Naive B cell (primary cell): ENCODE measurements around the gene DPY30. TPM values are rescaled to one million over a fixed set of nuclear protein-coding genes. Genes with fewer than 3 reads are reported as not detected.
A peak's percentile ranks its signal among the peaks of the same experiment; 100 is the strongest.

Experiments
- ATAC-seq, 2 donors: fragments of 150-1000 bp; cut with Tn5 transposase; 2 replicates each; pipeline ENCODE4 v1.10.0; 2021; ENCODE audit warnings: low read depth in 2 of 2, mild to moderate bottlenecking in 2 of 2, moderate library complexity in 2 of 2
- DNase-seq: peaks from one replicate; pipeline ENCODE4 v3.0.0; 2022
- H3K27ac Mint-ChIP-seq, 6 donors: one replicate each; pipeline ENCODE4 v1.8.0; 2020 to 2022; ENCODE audit warnings: mild to moderate bottlenecking in 6 of 6, mixed read lengths in 6 of 6, moderate library complexity in 5 of 6, inconsistent platforms in 2 of 6
- H3K27me3 Mint-ChIP-seq, 3 donors: one replicate each; pipeline ENCODE4 v1.8.0; 2021 to 2022; ENCODE audit warnings: mixed read lengths in 3 of 3, mild to moderate bottlenecking in 1 of 3
- H3K36me3 Mint-ChIP-seq, 2 donors: one replicate each; pipeline ENCODE4 v1.8.0; 2020 to 2022; ENCODE audit warnings: mixed read lengths in 2 of 2, inconsistent platforms in 1 of 2, mild to moderate bottlenecking in 1 of 2
- H3K4me1 Mint-ChIP-seq, 3 donors: one replicate each; pipeline ENCODE4 v1.8.0; 2020 to 2022; ENCODE audit warnings: mixed read lengths in 3 of 3, inconsistent platforms in 1 of 3, mild to moderate bottlenecking in 1 of 3, moderate library complexity in 1 of 3
- H3K4me3 Mint-ChIP-seq, 8 donors: one replicate each; pipeline ENCODE4 v1.8.0; 2020 to 2022; ENCODE audit warnings: mild to moderate bottlenecking in 8 of 8, mixed read lengths in 8 of 8, moderate library complexity in 8 of 8, inconsistent platforms in 2 of 8
- H3K9me3 Mint-ChIP-seq, 7 donors: one replicate each; pipeline ENCODE4 v1.8.0; 2020 to 2022; ENCODE audit warnings: mixed read lengths in 7 of 7, mild to moderate bottlenecking in 5 of 7, inconsistent platforms in 2 of 7, moderate library complexity in 1 of 7
- polyA plus RNA-seq, 6 donors: library from polyadenylated mRNA; unstranded; fragments of 300-500 nt; fragmentation: Illumina TruSeq; gene quantifications; one replicate each; pipeline ENCODE4 v1.2.3, GENCODE V29; 2021; ENCODE audit warnings: low read depth in 6 of 6

The DPY30 gene
- polyA plus RNA-seq, 6 donors from 2014 or later = 129 to 189 (median 169) TPM

DNA sequence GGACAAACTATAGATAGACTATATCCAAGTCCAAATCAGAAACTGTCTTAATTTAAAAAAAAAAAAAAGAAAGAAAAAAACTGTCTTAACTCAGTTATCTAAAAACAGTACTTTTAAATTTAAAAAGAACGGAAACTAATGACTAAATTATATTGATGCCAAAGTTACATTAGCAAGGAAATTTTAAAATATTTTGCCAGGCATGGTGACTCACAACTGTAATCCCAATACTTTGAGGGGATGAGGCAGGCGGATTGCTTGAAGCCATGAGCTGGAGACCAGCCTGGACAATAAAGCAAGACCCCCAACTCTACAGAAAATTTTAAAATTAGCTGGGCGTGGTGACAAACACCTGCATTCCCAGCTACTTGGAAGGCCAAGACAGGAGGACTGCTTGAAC lies 59.6 kb downstream of the DPY30 start:
- Mint-ChIP-seq H3K9me3 (peaks cover 0 to 1% (median 0%) of the 10 kb centered on the region in 7 donors), H3K27ac (peak overlapping the region in 1 of 6 donors; percentile 77), H3K36me3 (peaks cover 0 to 7% of the 10 kb centered on the region in 2 donors), H3K4me3 (no peak overlapping the region), H3K4me1 (peaks cover 34 to 49% (median 39%) of the 10 kb centered on the region in 3 donors), H3K27me3 (no peaks in the 10 kb centered on the region)
- DNase-seq (no peak), ATAC-seq (no peak)

DNA sequence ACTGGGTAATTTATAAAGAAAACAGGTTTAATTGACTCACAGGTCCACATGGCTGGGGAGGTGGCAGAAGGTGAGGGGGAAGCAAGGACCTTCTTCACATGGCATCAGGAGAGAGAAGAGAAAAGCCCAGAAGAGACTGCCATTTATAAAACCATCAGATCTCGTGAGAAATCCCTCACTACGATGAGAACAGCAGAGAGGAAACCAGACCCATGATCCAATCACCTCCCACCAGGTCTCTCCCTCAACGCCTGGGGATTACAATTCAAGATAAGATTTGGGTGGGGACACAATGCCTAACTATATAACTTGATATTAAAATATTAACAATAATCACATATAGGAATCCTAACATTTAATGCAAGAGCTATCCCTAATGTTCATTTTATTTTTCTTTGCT lies 60.6 kb downstream of the DPY30 start:
- peaks cover 0 to 1% (median 0%) of the 10 kb centered on the region in 7 donors for H3K9me3 Mint-ChIP-seq
- H3K4me3 Mint-ChIP-seq = peak overlapping the region in 1 of 8 donors; percentile 78
- H3K4me1 Mint-ChIP-seq = peaks cover 34 to 54% (median 41%) of the 10 kb centered on the region in 3 donors
- no peak for ATAC-seq
- DNase-seq = no peak
- H3K27ac Mint-ChIP-seq = peak overlapping the region in 5 of 6 donors; percentile 29 to 92 (median 79)
- H3K36me3 Mint-ChIP-seq = peaks cover 0 to 5% of the 10 kb centered on the region in 2 donors
- no peaks in the 10 kb centered on the region for H3K27me3 Mint-ChIP-seq

DNA sequence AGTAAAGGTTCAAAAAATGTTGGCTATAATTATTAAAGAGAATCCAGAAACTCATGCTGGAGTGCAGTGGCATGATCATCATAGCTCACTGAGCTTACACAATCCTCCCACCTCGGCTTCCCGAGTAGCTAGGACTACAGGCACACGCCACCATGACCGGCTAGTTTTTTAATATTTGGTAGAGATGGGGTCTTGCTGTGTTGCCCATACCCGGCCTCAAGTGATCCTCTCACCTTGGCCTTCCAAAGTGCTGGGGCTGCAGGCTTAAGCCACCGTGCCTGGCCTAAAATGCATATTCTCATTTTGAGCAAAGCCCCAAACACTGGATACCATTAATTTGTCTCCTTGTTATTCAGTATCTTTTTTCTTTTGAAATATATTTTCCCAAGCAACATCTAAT lies 61.2 kb downstream of the DPY30 start:
- peaks cover 37 to 57% (median 41%) of the 10 kb centered on the region in 3 donors for H3K4me1 Mint-ChIP-seq
- no peaks in the 10 kb centered on the region for H3K27me3 Mint-ChIP-seq
- no peaks in the 10 kb centered on the region for H3K36me3 Mint-ChIP-seq
- H3K4me3 Mint-ChIP-seq = peak overlapping the region in 1 of 8 donors; percentile 51
- H3K27ac Mint-ChIP-seq = peak overlapping the region in 1 of 6 donors; percentile 35
- ATAC-seq (no peak), DNase-seq (no peak)
- no peaks in the 10 kb centered on the region for H3K9me3 Mint-ChIP-seq

Other genes starting within 250 kb of the DPY30 start
- 10 to 100 TPM; 45.8 to 85.6 (median 53.1) TPM for gene MEMO1, start 28.8 kb downstream of the DPY30 start, polyA plus RNA-seq
- 10 to 100 TPM; 15.6 to 19.5 (median 16.4) TPM for gene SPAST, start 23.8 kb upstream of the DPY30 start, polyA plus RNA-seq
- gene SLC30A6, start 126.1 kb upstream of the DPY30 start, polyA plus RNA-seq = 10 to 100 TPM in 3 of 6 donors, 1 to 10 TPM in 2, under 1 TPM in 1; 0.24 to 18.2 (median 9.9) TPM
- gene NLRC4, start 225.1 kb upstream of the DPY30 start, polyA plus RNA-seq = 1 to 10 TPM in 2 of 6 donors, under 1 TPM in 3, not detected in 1; 0.41 to 1.7 (median 0.95) TPM
- gene YIPF4, start 238.1 kb upstream of the DPY30 start, polyA plus RNA-seq = 10 to 100 TPM; 12.8 to 18.0 (median 15.9) TPM